Thyroid gland (tissue), 4 donors: ENCODE results near the gene OMD.

Experiments
- CTCF ChIP-seq, 6 experiments: fragments of 200-600 bp in 3 of 6; fragments of 450-650 bp in 3 of 6; sonication (generic) in 3 of 6; IDR thresholded peaks; one replicate each; pipeline ENCODE4 v1.5.1; 2016 to 2019; ENCODE audit warnings: antibody characterized with exemption in 6 of 6, mild to moderate bottlenecking in 2 of 6, inconsistent platforms in 1 of 6, moderate library complexity in 1 of 6
- POLR2A ChIP-seq, 2 donors: fragments of 450-650 bp; IDR thresholded peaks; one replicate each; pipeline ENCODE4 v1.6.1; 2017; ENCODE audit warnings: antibody characterized with exemption in 2 of 2, mild to moderate bottlenecking in 2 of 2, moderate library complexity in 1 of 2

- TF ChIP-seq CTCF (IDR thresholded peaks at IDR 0.05), result no peak
- no peak for TF ChIP-seq POLR2A (IDR thresholded peaks at IDR 0.05)
Observed at GRCh38 chr9:92444841-92445240, 20.6 kb upstream of the OMD start.
